HG03139 (cell line): Measurements from ENCODE around the gene LAMB1.

ENCODE experiments used
- ATAC-seq: cut with Tn5 transposase; IDR thresholded peaks from one replicate; pipeline ENCODE4 v1.9.1; 2021; ENCODE audit not compliant: unreplicated experiment

The LAMB1 gene

GRCh38 chr7:107999779-108000560 is 3.0 kb downstream of the LAMB1 start:
- ATAC-seq, result no peak

GRCh38 chr7:107998660-107999480 is 4.1 kb downstream of the LAMB1 start:
- no peak for ATAC-seq

- no peak for ATAC-seq
These were observed 4.8 kb downstream of the LAMB1 start for GRCh38 chr7:107998150-107998549.

- ATAC-seq, result no peak
These were observed 6.7 kb downstream of the LAMB1 start for GRCh38 chr7:107996072-107996882.

- no peak for ATAC-seq
These were observed 7.5 kb downstream of the LAMB1 start for GRCh38 chr7:107995184-107996071.

- no peak for ATAC-seq
These were observed 8.4 kb downstream of the LAMB1 start for GRCh38 chr7:107994421-107995030.

GRCh38 chr7:107993891-107994291 is 9.1 kb downstream of the LAMB1 start:
- no peak for ATAC-seq

GRCh38 chr7:107989618-107990373 is 13.2 kb downstream of the LAMB1 start:
- ATAC-seq, result no peak

- ATAC-seq, result no peak
These were observed 20.0 kb downstream of the LAMB1 start for GRCh38 chr7:107982918-107983389.

GRCh38 chr7:107982042-107982840 is 20.7 kb downstream of the LAMB1 start:
- no peak for ATAC-seq

GRCh38 chr7:107981466-107981865 is 21.5 kb downstream of the LAMB1 start:
- no peak for ATAC-seq

GRCh38 chr7:107980671-107981190 is 22.2 kb downstream of the LAMB1 start:
- ATAC-seq, result no peak

- ATAC-seq, result no peak
These were observed 22.8 kb downstream of the LAMB1 start for GRCh38 chr7:107980171-107980570.

- ATAC-seq, result no peak
These were observed 24.0 kb downstream of the LAMB1 start for GRCh38 chr7:107978815-107979408.

GRCh38 chr7:107977048-107977447 is 25.9 kb downstream of the LAMB1 start:
- ATAC-seq, result no peak

- no peak for ATAC-seq
These were observed 26.3 kb downstream of the LAMB1 start for GRCh38 chr7:107976620-107977019.

- no peak for ATAC-seq
These were observed 27.5 kb downstream of the LAMB1 start for GRCh38 chr7:107975394-107976013.
